HUES6 (cell line): ENCODE data around the gene CAMK2A.

Experiments
- H3K27ac ChIP-seq: 2 replicates; pipeline ENCODE4 v1.7.0; 2013; ENCODE audit warnings: low read depth, mild to moderate bottlenecking, low read length, inconsistent platforms
- H3K27me3 ChIP-seq: 2 replicates; pipeline ENCODE4 v1.6.1; 2013; ENCODE audit warnings: low read length; ENCODE audit not compliant: control insufficient read depth, insufficient read depth
- H3K36me3 ChIP-seq: 2 replicates; pipeline ENCODE4 v1.6.1; 2013; ENCODE audit warnings: low read length; ENCODE audit not compliant: control insufficient read depth, insufficient read depth
- H3K4me1 ChIP-seq: 2 replicates; pipeline ENCODE4 v1.6.1; 2013; ENCODE audit warnings: low read length; ENCODE audit not compliant: control insufficient read depth, insufficient read depth
- H3K4me3 ChIP-seq: 2 replicates; pipeline ENCODE4 v1.5.1; 2013; ENCODE audit warnings: low read depth, low read length
- H3K9ac ChIP-seq: one replicate; pipeline ENCODE4 v1.6.1; 2013; ENCODE audit warnings: mild to moderate bottlenecking, low read length
- H3K9me3 ChIP-seq: 2 replicates; pipeline ENCODE4 v1.6.1; 2013; ENCODE audit warnings: low read depth, low read length; ENCODE audit not compliant: control insufficient read depth, insufficient read depth

CAMK2A gene

DNA sequence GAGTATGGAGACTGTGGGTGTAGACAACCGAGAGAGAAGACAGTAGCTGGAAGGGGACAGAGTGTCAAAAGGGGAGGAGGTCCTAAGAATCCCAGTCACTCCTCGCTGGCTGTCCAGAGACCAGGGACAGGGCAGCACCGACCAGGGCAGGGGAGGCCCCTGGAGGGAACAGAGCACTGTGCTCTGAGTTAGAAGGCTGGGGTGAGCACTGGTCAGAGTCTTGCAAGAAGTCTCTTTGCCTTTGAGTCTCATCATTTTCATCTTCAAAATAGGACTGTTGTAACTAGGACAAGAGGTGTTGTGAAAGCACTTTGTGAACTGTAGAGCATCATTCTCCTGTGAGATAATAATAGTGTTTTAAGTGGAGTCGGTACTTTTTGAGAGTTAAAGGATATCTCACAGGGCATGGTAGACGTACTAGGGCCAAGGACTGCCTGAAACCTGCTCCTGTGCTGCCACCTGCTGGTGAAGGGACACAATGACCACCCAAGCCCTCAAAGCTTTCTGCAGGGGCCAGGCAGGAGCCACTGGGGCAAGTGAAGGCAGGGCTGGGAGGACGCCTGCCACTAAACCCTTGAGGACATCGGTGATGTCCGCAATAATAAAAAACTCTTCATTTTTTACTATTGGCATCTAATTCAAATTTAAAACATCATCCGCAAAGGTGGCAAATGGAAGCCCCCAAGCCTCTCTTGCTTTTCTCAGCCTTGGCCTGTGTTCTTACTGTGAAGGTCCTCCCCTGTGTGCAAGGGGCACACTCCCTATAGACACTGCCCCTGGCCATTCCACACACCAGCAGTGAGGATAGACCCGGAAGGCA lies 71.5 kb downstream of the CAMK2A start:
- Histone ChIP-seq H3K9ac (no peak overlapping the region), H3K27ac (no peak overlapping the region), H3K27me3 (peaks cover 15% of the 10 kb centered on the region), H3K9me3 (no peaks in the 10 kb centered on the region), H3K4me3 (no peak overlapping the region), H3K4me1 (peaks cover 8% of the 10 kb centered on the region; the same call in 1 of the 2 replicates), H3K36me3 (no peaks in the 10 kb centered on the region)

DNA sequence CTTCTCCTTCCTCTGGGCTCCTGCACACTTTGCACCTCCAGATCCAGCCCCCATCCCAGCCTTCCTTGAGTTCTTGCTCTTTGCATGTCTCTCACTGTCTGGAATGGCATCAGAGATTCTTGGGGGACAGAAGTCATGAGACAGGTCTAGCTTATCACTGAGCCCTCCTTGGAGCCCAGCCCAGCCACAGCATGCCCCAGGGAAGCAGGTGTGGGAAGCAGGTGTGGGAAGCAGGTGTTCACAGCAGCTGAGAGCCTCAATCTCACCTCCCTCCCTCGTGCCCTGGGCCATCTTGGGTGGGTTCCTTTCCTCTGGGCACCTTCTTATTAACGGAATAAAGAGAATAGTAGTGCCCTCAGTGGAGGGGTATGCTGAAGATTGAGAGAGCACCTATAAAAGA lies 72.5 kb downstream of the CAMK2A start:
- Histone ChIP-seq H3K4me1 (peaks cover 11% of the 10 kb centered on the region), H3K36me3 (no peaks in the 10 kb centered on the region), H3K27ac (no peak overlapping the region), H3K4me3 (no peak overlapping the region), H3K9me3 (no peaks in the 10 kb centered on the region), H3K9ac (no peak overlapping the region), H3K27me3 (peaks cover 17% of the 10 kb centered on the region)

DNA sequence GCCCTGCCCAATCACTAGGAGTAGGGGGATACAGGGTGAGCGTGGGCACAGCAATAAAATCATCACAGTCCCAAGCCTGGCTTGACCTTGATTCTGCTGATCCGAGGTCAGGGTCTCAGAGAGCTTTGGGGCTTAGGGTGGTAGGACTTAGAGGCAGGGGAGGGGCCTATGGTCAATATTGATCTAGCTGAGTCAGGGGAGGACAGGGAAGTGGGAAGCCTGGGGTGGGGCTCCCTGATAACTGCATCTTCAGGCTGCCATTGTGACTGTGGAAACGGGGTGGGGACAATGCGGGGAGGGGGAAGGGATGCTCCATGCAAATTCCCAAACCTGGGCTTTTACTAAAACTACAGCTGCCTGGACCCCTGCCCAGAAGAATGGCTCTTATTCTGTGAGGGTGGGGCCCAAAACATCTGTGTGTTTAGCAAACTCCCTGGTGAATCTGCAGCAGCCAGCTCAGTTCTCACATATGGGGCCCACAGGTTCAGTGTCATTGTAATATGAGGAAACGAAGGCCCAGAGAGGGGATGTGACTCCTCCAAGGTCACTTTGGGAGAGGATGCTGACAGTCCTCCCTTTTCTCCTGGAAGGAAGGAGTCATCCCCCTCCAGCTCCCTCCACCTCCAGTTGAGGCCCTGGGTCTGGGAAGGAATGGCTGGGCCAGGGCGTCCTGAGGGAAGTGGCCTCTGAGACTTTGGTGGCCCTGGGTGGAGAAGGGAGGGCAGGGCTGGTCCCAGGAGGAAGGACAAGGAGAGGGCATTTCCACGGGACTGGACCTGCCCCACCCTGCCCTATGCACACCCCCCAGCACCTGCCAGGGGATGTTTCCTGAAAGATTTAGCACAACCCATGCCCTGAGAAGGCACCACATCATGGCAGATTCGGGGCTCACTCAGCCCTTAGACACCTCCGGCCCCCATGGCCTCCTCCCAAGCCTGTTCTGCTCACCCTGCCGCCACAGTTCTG lies 73.3 kb downstream of the CAMK2A start:
- Histone ChIP-seq H3K9me3 (no peaks in the 10 kb centered on the region), H3K27ac (no peak overlapping the region), H3K4me1 (peaks cover 19% of the 10 kb centered on the region), H3K36me3 (no peaks in the 10 kb centered on the region), H3K9ac (no peak overlapping the region), H3K27me3 (peaks cover 17% of the 10 kb centered on the region), H3K4me3 (no peak overlapping the region)

DNA sequence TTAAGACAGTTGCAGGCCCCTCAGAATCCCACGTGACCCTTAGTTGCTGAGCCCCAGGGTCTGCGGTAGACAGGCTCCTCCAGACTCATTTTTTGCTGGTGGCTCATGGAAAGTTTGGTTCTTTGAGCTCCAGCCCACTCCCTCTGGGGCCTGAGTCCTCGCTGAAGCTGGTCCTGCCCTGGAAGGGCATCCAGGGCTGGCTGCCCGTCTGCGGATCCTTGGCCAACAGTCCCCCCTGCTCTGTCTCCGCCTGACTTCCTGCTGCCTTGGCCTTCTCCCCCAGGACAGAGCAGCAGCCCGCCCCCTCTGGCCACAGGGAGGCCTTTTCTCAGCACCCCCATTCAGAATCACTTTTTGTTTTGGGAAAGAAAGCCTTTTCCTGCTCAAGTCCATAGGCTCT lies 75.3 kb downstream of the CAMK2A start:
- H3K27ac ChIP-seq = no peak overlapping the region
- H3K9me3 ChIP-seq = no peaks in the 10 kb centered on the region
- H3K9ac ChIP-seq = no peak overlapping the region
- H3K27me3 ChIP-seq = peaks cover 17% of the 10 kb centered on the region
- peaks cover 33% of the 10 kb centered on the region for H3K4me1 ChIP-seq
- H3K36me3 ChIP-seq = no peaks in the 10 kb centered on the region
- H3K4me3 ChIP-seq = no peak overlapping the region

DNA sequence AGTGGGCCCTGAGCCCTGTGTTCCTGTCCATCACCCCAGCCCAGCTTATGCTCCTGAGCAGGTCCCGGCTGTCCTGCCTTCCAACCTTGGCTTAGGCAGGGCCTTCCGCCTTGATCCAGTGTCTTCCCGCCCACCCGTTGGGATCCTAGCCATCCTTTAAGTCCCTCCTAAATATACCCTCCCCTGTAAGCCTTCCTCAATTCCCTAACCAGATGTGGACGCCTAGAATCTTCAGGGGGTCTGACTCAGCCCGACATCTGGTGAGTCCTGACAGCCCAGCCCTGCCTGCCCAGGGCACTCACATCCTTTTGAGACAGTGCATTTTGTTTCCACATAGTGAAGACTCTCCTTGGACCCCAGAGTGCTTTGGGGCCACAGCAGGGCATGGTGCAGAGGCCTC lies 76.0 kb downstream of the CAMK2A start:
- Histone ChIP-seq H3K27me3 (peaks cover 17% of the 10 kb centered on the region), H3K4me1 (peaks cover 40% of the 10 kb centered on the region), H3K9me3 (no peaks in the 10 kb centered on the region)

DNA sequence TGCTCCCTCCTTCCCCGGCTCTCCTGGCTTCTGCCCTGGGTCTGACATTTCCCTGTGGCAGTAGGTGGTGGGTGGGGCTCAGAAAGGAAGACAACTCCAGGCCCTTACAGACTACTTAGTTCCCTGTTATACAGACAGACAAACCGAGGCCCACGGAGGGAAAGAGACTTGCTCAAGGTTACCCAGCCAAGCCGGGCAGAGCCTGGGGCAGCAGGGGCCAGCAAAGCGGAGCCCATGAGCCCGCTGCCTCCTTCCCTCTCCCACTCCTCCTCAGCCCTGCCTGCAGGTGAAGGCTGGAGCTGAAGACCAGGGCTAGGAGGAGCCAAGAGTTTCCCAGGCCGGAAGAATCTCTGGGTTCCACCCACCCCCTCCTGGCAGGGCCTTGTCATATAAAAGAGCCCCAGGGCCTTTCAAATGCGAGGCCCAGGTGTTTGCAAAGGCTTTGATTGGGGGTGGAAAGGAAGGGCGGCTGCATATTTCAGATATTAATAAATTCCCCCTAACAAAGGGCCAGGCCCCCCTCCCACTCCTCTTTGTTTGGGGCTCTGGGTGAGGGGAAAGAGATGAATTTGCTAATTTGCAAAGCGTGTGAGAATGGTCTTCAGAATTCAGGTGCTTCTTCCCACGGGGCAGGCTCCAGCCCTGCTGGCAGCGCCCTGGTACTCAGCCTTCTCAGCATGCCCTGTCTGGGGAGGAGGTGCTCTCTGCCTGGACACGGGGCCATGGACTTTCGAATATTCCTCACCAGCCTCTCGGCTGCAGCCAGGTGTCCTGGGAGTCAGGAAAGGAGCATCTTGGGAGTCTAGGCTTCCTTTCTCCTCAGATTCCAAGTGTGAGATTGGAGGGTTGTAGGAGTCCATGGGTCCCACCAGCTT lies 78.2 kb downstream of the CAMK2A start:
- Histone ChIP-seq H3K4me3 (0 out of 2 replicates have a peak overlapping the region, but pooled peaks have one; percentile 12), H3K27me3 (0 out of 2 replicates have a peak, but pooled peaks cover 2% of the 10 kb centered on the region), H3K9me3 (no peaks in the 10 kb centered on the region), H3K36me3 (no peaks in the 10 kb centered on the region), H3K9ac (peak overlapping the region; percentile 37), H3K27ac (no peak overlapping the region), H3K4me1 (peaks cover 43% of the 10 kb centered on the region)

More for the DNA sequence above, 76.0 kb downstream of the CAMK2A start:
- Histone ChIP-seq H3K4me3 (no peak overlapping the region), H3K9ac (no peak overlapping the region), H3K27ac (no peak overlapping the region), H3K36me3 (no peaks in the 10 kb centered on the region)

DNA sequence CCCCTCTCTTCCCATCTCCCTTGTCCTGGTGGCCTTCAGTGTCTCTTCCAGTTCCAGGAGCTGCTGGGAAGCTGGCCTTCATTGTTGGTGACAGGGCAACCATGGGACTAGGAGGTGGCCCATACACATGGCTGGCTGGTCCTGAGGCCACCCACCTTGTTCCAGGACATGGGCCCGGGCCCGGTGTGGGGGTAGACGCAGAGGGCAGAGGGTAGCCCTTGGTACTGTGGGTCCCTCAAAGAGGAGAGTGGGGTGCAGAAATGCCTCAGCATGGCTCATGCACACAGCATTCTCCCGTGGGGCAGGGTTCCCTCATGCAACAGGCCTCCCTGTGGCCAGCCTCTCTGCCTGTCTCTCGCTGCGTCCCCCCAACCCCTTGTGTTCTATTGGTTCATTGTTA lies 78.9 kb downstream of the CAMK2A start:
- peaks cover 45% of the 10 kb centered on the region for H3K4me1 ChIP-seq
- H3K27me3 ChIP-seq = 0 out of 2 replicates have a peak, but pooled peaks cover 2% of the 10 kb centered on the region
- peak overlapping the region; percentile 37 for H3K9ac ChIP-seq
- no peaks in the 10 kb centered on the region for H3K36me3 ChIP-seq
- no peaks in the 10 kb centered on the region for H3K9me3 ChIP-seq
- H3K27ac ChIP-seq = no peak overlapping the region
- no peak overlapping the region for H3K4me3 ChIP-seq

DNA sequence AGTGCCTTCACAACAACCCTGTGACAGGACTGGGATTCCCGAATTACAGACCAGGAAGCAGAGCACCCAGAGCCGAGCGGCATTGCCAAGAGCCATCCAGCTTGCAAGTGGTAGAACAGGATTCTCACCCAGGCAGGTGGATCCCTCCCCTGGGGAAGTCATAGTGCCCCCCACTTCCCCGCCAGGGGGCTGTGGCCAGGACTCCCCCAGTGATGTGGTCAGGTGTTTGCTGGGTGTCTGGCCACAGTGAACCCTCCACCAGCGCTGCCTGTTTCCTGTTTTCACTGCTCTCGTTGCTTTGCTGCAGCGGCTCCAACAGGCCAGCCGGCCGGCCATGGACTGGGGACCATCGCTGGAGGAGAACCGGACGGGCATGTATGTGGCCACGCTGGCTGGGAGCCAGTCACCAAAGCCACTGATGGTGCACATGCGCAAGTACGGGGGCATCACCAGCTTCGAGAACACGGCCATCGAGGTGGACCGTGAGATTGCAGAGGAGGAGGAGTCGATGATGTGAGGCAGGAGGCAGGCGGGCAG lies 80.4 kb downstream of the CAMK2A start:
- H3K27ac ChIP-seq = no peak overlapping the region
- H3K4me1 ChIP-seq = peaks cover 45% of the 10 kb centered on the region
- H3K4me3 ChIP-seq = no peak overlapping the region
- no peaks in the 10 kb centered on the region for H3K9me3 ChIP-seq
- H3K9ac ChIP-seq = no peak overlapping the region
- 0 out of 2 replicates have a peak, but pooled peaks cover 2% of the 10 kb centered on the region for H3K27me3 ChIP-seq
- H3K36me3 ChIP-seq = no peaks in the 10 kb centered on the region

DNA sequence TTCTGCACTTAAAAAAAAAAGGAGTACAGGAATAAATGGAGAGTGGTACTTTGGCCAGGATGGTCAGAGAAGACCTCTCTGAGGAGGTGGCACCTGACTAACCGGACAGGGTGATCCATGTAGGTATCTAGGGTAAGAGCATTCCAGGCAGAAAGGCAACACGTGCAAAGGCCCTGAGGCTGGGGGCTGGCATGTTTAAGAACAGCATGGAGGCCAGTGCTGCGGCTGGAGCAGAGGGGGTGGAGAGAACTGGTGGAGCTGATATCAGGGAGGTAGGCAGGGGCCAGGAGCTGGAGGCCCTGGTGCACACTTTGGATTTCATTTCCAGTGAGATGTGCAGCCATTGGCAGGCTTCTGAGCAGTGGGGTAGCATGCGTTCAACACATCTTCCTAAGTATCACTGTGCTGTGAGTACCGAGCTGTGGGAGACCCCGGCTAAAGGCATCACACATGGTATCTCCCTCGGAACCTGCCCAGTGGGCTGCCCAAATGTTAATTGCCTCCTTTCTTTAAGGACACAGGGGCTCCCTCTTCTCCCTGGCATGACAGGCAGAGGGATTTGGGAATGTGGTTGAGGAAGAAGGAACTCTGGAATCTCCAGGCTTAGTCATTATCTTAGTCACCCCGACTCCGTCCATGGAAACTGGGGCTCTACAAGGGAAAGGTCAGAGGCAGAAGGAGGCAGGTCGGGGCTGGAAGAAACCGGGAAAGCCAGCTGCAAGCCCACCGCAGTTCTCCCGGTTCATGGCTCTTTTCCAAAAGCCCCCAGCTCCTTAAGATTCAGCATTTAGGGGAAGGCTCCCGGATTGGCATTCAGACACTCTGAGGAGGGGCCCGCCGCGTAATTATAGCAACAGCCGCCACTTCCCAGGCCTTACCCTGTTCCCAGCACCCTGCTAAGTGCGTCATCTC lies 81.1 kb downstream of the CAMK2A start:
- Histone ChIP-seq H3K4me3 (no peak overlapping the region), H3K27me3 (0 out of 2 replicates have a peak, but pooled peaks cover 2% of the 10 kb centered on the region), H3K9me3 (no peaks in the 10 kb centered on the region), H3K36me3 (no peaks in the 10 kb centered on the region), H3K4me1 (peaks cover 42% of the 10 kb centered on the region), H3K27ac (no peak overlapping the region), H3K9ac (no peak overlapping the region)
